Measurements from ENCODE around the gene ADIPOR1.
"Not testable (repeated sequence)": the region's sequence is repeated elsewhere in the genome, so short reads cannot be mapped to it uniquely, and the experiment has no call there.

Gene ADIPOR1

GRCh38 chr1:202957733-202958543 is at the start of gene ADIPOR1:
Gene ADIPOR1 (minus strand): TSS chr1:202958312. CDS start chr1:202951070, 7,242 bp downstream.
- peak; percentile 87 for DNase-seq

- DNase-seq = peak; percentile 99
These were observed 49.1 kb upstream of the ADIPOR1 start, which contains the start of gene TMEM183A for GRCh38 chr1:203006948-203007871. Gene TMEM183A (plus strand): TSS chr1:203007374. CDS start chr1:203007466, 92 bp downstream.

- DNase-seq = not testable (repeated sequence)
These were observed 47.5 kb upstream of the ADIPOR1 start for GRCh38 chr1:203005395-203006142.

DNA sequence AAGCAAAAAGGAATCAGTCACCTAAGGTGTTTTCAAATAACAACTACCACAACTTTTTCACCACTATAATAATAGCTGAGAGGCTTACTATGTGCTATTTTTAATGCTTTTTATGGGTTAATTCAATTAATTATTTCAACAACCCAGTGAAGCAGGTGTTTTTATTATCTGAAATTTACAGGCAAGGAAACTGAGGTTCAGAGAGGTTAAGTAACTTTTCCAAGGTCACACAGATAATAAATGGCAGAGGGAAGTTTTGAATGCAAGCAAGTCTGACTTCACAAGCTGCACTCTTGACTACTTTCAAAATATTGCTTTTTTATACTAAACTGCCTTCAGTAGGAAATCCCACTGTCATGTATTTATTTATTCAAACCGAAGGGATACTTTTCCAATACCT is 44.8 kb upstream of the ADIPOR1 start:
- no peak for DNase-seq

DNA sequence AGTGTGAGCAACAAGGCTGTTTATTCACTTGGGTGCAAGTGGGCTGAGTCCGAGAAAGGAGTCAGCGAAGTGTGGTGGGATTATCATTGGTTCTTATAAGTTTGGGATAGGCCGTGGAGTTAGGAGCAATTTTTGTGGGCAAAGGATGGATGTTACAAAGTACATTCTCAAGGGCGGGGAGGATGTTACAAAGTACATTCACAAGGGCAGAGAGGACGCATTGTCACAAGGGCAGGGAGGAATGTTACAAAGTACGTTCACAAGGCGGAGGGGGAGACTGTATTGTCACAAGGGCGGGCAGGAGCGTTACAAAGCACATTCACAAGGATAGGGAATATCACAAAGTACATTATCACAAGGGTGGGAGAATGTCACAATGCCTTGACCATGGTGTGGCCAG is 43.9 kb upstream of the ADIPOR1 start:
- no peak for DNase-seq

GRCh38 chr1:203000217-203000944 is 42.3 kb upstream of the ADIPOR1 start:
- no peak for DNase-seq

DNA sequence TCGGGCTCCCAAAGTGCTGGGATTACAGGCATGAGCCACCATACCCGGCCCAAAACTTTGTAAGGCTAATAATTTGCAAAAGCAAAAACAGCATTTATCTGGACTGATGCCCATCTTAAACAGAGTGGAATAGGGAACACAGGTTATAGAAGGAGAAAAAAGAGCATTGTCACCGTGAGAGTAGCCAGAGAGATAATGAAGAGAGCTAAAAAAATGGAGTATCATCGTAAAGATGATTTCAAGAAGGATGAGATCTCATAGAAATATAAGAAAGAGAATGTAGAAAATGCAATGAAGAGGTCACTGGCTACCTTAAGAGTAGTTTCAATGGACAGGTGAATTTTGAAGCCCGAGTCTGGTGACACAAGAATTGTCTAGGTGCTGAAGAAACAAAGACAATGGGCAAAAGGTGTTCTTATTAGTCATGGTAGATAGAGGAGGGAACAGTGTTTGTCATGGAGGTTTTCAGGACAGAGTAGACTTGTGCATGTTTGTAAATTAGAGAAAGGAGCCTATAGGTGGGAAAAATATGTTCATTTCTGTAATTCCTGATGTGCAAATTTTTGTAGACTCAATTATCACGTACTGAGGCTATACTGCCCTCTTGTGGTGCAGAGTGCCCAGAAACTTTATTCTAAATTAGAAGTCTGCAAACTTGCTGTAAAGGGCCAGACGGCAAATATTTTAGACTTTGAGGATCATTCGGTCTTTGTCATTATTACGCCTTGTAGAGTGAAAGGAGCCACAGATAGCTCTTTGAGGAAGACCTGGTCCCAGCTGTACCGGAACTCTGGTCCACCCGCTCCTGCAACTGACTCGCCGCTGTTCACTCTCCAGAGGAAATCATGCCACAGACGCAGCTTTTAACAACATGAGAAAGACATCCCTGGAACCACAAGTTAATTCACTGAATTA is 41.0 kb upstream of the ADIPOR1 start:
- DNase-seq = peak; percentile 63

- DNase-seq = no peak
These were observed 36.6 kb upstream of the ADIPOR1 start for GRCh38 chr1:202994756-202995155.

GRCh38 chr1:202991112-202991511 is 33.0 kb upstream of the ADIPOR1 start:
- DNase-seq = no peak

- DNase-seq = no peak
These were observed 31.8 kb upstream of the ADIPOR1 start for GRCh38 chr1:202989879-202990278.

DNA sequence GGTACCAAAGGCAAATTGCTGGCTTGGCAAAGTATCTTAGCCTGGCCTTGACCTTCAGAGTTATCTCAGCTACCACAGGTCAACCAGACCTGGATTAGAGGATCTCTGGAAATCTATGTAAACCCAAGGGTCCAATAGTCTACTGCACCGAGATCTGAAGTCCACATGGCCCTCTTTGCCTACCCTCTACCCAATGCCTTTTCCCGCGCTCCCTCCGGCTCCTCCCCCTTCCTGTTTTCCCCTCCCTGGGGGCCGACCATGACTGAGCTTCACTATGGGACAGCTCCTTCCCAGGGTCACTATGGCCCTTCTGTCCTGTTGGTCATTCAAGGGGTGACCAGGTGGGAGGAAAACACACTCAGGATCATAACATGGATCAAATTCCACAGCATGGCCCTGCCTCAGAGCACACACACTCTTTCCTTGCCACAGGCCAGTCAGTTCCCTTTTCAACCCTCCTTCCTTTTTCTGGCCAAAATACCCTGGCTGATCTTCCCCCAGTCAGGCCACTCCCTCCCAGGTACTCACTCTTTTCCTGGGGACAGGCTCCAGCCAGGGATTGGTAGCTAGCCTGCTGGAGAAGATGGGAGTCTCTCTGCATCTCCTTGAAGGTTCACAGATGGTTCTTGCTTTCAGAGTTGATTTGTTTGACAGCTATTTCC is 29.9 kb upstream of the ADIPOR1 start:
- DNase-seq = no peak

- DNase-seq = no peak
These were observed 29.1 kb upstream of the ADIPOR1 start for GRCh38 chr1:202987255-202987654.

- not testable (repeated sequence) for DNase-seq
These were observed 28.0 kb upstream of the ADIPOR1 start for GRCh38 chr1:202986120-202986519.

DNA sequence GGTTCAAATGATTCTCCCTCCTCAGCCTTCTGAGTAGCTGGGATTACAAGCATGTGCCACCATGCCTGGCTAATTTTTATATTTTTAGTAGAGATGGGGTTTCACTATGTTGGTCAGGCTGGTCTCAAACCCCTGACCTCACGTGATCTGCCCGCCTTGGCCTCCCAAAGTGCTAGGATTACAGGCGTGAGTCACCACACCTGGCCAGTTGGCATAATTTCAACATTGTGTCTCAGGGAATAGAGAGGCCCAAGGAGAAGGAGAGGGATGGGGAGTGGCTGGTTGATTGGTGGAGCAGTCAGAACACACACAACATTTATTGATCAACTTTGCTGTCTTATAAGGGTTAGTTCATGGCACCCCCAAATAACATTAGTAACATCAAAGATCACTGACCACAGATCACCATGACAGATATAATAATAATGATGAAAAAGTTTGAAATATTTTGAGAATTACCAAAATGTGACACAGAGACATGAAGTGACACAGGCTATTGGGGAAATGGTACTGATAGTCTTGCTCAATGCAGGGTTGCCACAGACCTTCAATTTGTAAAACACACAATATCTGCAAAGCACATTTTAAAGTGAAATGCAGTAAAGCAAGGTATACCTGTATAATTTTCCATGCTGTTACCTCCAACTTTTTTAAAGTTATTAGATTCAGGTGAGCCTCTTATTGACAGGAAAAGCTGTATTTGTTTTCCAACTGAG is 24.8 kb upstream of the ADIPOR1 start:
- DNase-seq = no peak

- DNase-seq = no peak
These were observed 23.8 kb upstream of the ADIPOR1 start for GRCh38 chr1:202981939-202982338.

- DNase-seq = no peak
These were observed 21.3 kb upstream of the ADIPOR1 start for GRCh38 chr1:202979459-202979858.

DNA sequence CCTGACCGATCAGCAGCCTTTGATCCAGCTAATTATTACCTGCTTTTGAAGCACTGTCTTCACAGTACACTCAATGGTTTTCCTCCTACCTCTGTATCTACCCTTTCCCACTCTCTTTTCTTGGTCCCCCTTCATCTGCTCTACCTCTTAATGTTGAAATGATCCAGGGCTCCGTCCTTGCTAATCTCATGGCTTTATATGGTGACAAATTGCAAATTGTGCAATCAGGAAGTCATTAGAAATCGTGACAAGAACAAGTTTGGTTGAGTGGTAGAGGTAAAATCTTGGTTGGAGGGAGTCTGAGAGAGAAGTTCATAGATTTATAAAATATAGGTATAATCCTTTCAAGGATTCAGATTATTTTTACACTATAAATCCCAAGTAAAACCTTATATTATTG is 18.5 kb upstream of the ADIPOR1 start:
- no peak for DNase-seq

GRCh38 chr1:202974856-202975255 is 16.7 kb upstream of the ADIPOR1 start:
- no peak for DNase-seq

GRCh38 chr1:202972046-202972445 is 13.9 kb upstream of the ADIPOR1 start:
- DNase-seq = no peak

DNA sequence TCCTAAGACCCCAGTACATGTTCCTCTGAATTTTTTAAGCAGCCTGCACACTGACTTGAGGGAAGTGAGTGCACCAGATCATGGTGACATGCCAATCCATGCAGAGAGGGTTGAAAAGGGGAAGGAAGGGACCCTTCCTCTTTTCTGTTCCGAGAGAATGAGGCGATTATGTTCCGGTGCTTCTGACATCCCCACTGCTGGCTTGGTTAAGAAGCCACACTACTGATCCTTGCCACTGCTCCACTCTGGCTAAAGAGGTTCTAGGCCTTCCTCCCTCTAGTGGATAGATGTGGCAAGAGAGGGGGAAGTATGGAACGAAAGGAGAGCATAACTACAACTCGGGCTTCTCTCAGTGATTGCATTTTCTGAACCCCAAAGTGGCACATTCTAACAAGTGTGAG is 10.8 kb upstream of the ADIPOR1 start:
- peak; percentile 34 for DNase-seq

Data from NCI-H1092 (cell line).